Natural killer cell (primary cell): ENCODE measurements around the gene TMPRSS11D. TPM values are rescaled to one million over a fixed set of nuclear protein-coding genes. Genes with fewer than 3 reads are reported as not detected.

Source experiments
- ATAC-seq, 3 donors: fragments of 150-1000 bp in 2 of 3; fragments of 200-7000 bp in 1 of 3; cut with Tn5 transposase; 1 replicate in 1 of 3; 2 replicates in 2 of 3; pipeline ENCODE4 v1.10.0; 2021; ENCODE audit warnings: mild to moderate bottlenecking in 2 of 3, moderate library complexity in 2 of 3
- DNase-seq, 2 donors: peaks; one replicate each; pipeline versions ENCODE4 v3.0.0 to v3.0.0-alpha.2; 2013 to 2021; ENCODE audit warnings: mixed read lengths in 1 of 2
- H3K27ac ChIP-seq: one replicate; pipeline ENCODE4 v1.5.1; 2013; ENCODE audit warnings: mild to moderate bottlenecking, low read length
- H3K27me3 ChIP-seq: one replicate; pipeline ENCODE4 v1.6.1; 2013; ENCODE audit warnings: low read length; ENCODE audit not compliant: control insufficient read depth, insufficient read depth
- H3K36me3 ChIP-seq: one replicate; pipeline ENCODE4 v1.6.1; 2013; ENCODE audit warnings: low read length; ENCODE audit not compliant: control insufficient read depth, insufficient read depth
- H3K4me1 ChIP-seq: one replicate; pipeline ENCODE4 v1.6.1; 2013; ENCODE audit warnings: low read length; ENCODE audit not compliant: control insufficient read depth, insufficient read depth
- H3K4me3 ChIP-seq: one replicate; pipeline ENCODE4 v1.5.1; 2013; ENCODE audit warnings: low read length
- H3K9me3 ChIP-seq: one replicate; pipeline ENCODE4 v1.6.1; 2013; ENCODE audit warnings: low read length; ENCODE audit not compliant: control insufficient read depth, insufficient read depth
- H3K27ac Mint-ChIP-seq, 2 donors: one replicate each; pipeline ENCODE4 v1.8.0; 2022; ENCODE audit warnings: mild to moderate bottlenecking in 2 of 2, mixed read lengths in 2 of 2, moderate library complexity in 1 of 2
- H3K27me3 Mint-ChIP-seq, 2 donors: one replicate each; pipeline ENCODE4 v1.8.0; 2022; ENCODE audit warnings: low read depth in 2 of 2, mixed read lengths in 2 of 2
- H3K36me3 Mint-ChIP-seq: one replicate; pipeline ENCODE4 v1.8.0; 2022; ENCODE audit warnings: mixed read lengths
- H3K4me1 Mint-ChIP-seq, 2 donors: one replicate each; pipeline ENCODE4 v1.8.0; 2022; ENCODE audit warnings: mixed read lengths in 2 of 2
- H3K4me3 Mint-ChIP-seq: one replicate; pipeline ENCODE4 v1.8.0; 2022; ENCODE audit warnings: mild to moderate bottlenecking, moderate library complexity, mixed read lengths
- H3K9me3 Mint-ChIP-seq, 2 donors: one replicate each; pipeline ENCODE4 v1.8.0; 2022; ENCODE audit warnings: mixed read lengths in 2 of 2
- CTCF ChIP-seq: fragments of 200-600 bp; IDR thresholded peaks from one replicate; pipeline ENCODE4 v1.8.0; 2022; ENCODE audit warnings: antibody characterized with exemption
- WGBS: methylation state at CpG from one replicate; pipeline ENCODE4 v1.1.7; 2013; ENCODE audit warnings: missing lambda C conversion rate; ENCODE audit not compliant: insufficient coverage; 5-methylcytosine and 5-hydroxymethylcytosine counted together
- intact Hi-C: fragments of 100-400 bp; cut with micrococcal nuclease; formaldehyde crosslinking; loops from one replicate; pipeline ENCODE4 v1.14.2; 2022
- total RNA-seq, 4 donors: library from RNA; stranded (reverse); fragments of 120-200 nt in 1 of 4; gene quantifications; one replicate each; pipeline versions ENCODE4 v1.2.3 to v1.2.4, GENCODE V29; 2013 to 2022

The TMPRSS11D gene
- total RNA-seq, result not detected
- not detected for total RNA-seq (2013)

GRCh38 chr4:67883902-67884301, at the start of gene TMPRSS11D:
TSS of gene TMPRSS11D (minus strand) at chr4:67884002. CDS start at chr4:67883933, 69 bp downstream.
- no peak within 1 kb of the TSS for H3K4me3 ChIP-seq
- intact Hi-C loops, result no loop called here
- no CpG with 5 or more reads among the region's 1 CpG for WGBS
- ATAC-seq (peak in 1 of 3 donors; percentile 17), DNase-seq (no peak)
- H3K4me3 Mint-ChIP-seq, result peak within 1 kb of the TSS; percentile 6
- H3K9me3 ChIP-seq, result no peaks in the 10 kb centered on the region
- H3K4me1 ChIP-seq, result no peaks in the 10 kb centered on the region
- no peaks in the 10 kb centered on the region for H3K27me3 Mint-ChIP-seq
- no peaks in the 10 kb centered on the region for H3K9me3 Mint-ChIP-seq
- no peaks in the 10 kb centered on the region for H3K36me3 Mint-ChIP-seq
- no peaks in the 10 kb centered on the region for H3K36me3 ChIP-seq
- peak within 1 kb of the TSS; percentile 2 to 15 for H3K27ac Mint-ChIP-seq
- H3K4me1 Mint-ChIP-seq, result peaks cover 18 to 21% of the 10 kb centered on the region in 2 donors
- no peak for TF ChIP-seq CTCF
- no peaks in the 10 kb centered on the region for H3K27me3 ChIP-seq
- no peak within 1 kb of the TSS for H3K27ac ChIP-seq

- DNase-seq (no peak), ATAC-seq (no peak)
- no peaks in the 10 kb centered on the region for H3K27me3 ChIP-seq
- no peak overlapping the region for H3K4me3 Mint-ChIP-seq
- TF ChIP-seq CTCF, result no peak
- H3K36me3 ChIP-seq, result no peaks in the 10 kb centered on the region
- H3K27ac ChIP-seq, result no peak overlapping the region
- 95% methylated on average over 3 of the region's 5 CpGs for WGBS
- H3K9me3 ChIP-seq, result no peaks in the 10 kb centered on the region
- H3K4me3 ChIP-seq, result no peak overlapping the region
- H3K36me3 Mint-ChIP-seq, result no peaks in the 10 kb centered on the region
- no peaks in the 10 kb centered on the region for H3K4me1 ChIP-seq
- H3K27me3 Mint-ChIP-seq, result peaks cover 0 to 6% of the 10 kb centered on the region in 2 donors
- H3K9me3 Mint-ChIP-seq, result no peaks in the 10 kb centered on the region
- H3K4me1 Mint-ChIP-seq, result no peaks in the 10 kb centered on the region
- intact Hi-C loops, result no loop called here
- H3K27ac Mint-ChIP-seq, result no peak overlapping the region
Observed at GRCh38 chr4:67933038-67933437, 49.2 kb upstream of the TMPRSS11D start.

- TF ChIP-seq CTCF, result no peak
- no peak overlapping the region for H3K4me3 ChIP-seq
- H3K36me3 ChIP-seq, result no peaks in the 10 kb centered on the region
- intact Hi-C loops, result no loop called here
- whole genome bisulfite sequencing, result 100% methylated on average over 2 of the region's 3 CpGs
- no peak overlapping the region for H3K4me3 Mint-ChIP-seq
- no peaks in the 10 kb centered on the region for H3K36me3 Mint-ChIP-seq
- no peaks in the 10 kb centered on the region for H3K4me1 ChIP-seq
- H3K9me3 ChIP-seq, result no peaks in the 10 kb centered on the region
- no peaks in the 10 kb centered on the region for H3K9me3 Mint-ChIP-seq
- ATAC-seq (no peak), DNase-seq (no peak)
- H3K27ac ChIP-seq, result no peak overlapping the region
- H3K4me1 Mint-ChIP-seq, result no peaks in the 10 kb centered on the region
- no peaks in the 10 kb centered on the region for H3K27me3 ChIP-seq
- peaks cover 0 to 6% of the 10 kb centered on the region in 2 donors for H3K27me3 Mint-ChIP-seq
- H3K27ac Mint-ChIP-seq, result no peak overlapping the region
Observed at GRCh38 chr4:67931256-67931655, 47.5 kb upstream of the TMPRSS11D start.

- Histone ChIP-seq H3K27me3 (no peaks in the 10 kb centered on the region), H3K27ac (no peak overlapping the region), H3K4me1 (no peaks in the 10 kb centered on the region), H3K9me3 (no peaks in the 10 kb centered on the region), H3K4me3 (no peak overlapping the region), H3K36me3 (no peaks in the 10 kb centered on the region)
- Mint-ChIP-seq H3K36me3 (no peaks in the 10 kb centered on the region), H3K4me3 (no peak overlapping the region), H3K27me3 (peaks cover 0 to 6% of the 10 kb centered on the region in 2 donors), H3K9me3 (no peaks in the 10 kb centered on the region), H3K4me1 (no peaks in the 10 kb centered on the region), H3K27ac (no peak overlapping the region)
- no CpG with 5 or more reads among the region's 3 CpGs for WGBS
- intact Hi-C loops, result no loop called here
- TF ChIP-seq CTCF, result no peak
- ATAC-seq (no peak), DNase-seq (no peak)
Observed at GRCh38 chr4:67929426-67929825, 45.6 kb upstream of the TMPRSS11D start.
